ENCODE data around the gene ZKSCAN3. TPM values are rescaled to one million over a fixed set of nuclear protein-coding genes. Genes with fewer than 3 reads are reported as not detected.

ZKSCAN3 gene
- total and polyA plus RNA-seq, 2 experiments from 2014 or later: 3.0 to 7.6 TPM

GRCh38 chr6:28368522-28368921 is 18.8 kb downstream of the ZKSCAN3 start:
- no peaks in the 10 kb centered on the region for H3K79me2 ChIP-seq (replicated peaks; ENCODE audit: insufficient read depth)
- no peaks in the 10 kb centered on the region for H3K27me3 Mint-ChIP-seq (ENCODE audit: insufficient read depth, low read depth, poor library complexity)

More at GRCh38 chr6:28368522-28368921, 18.8 kb downstream of the ZKSCAN3 start:
- H3K9me3 Mint-ChIP-seq: no peaks in the 10 kb centered on the region
- Histone ChIP-seq H3K4me1 (ENCODE audit: insufficient read depth) (no peaks in the 10 kb centered on the region), H2AFZ (no peak overlapping the region), H3K36me3 (ENCODE audit: insufficient read depth) (no peaks in the 10 kb centered on the region; the same call in 1 of the 2 replicates), H3F3A (replicated peaks; ENCODE audit: low read depth) (no peaks in the 10 kb centered on the region), H3K9me2 (ENCODE audit: insufficient read depth) (0 out of 2 replicates have a peak, but pooled peaks cover 4% of the 10 kb centered on the region), H3K27me3 (ENCODE audit: insufficient read depth) (no peaks in the 10 kb centered on the region), H3K27ac (ENCODE audit: low read depth) (no peak overlapping the region), H3K4me2 (no peak overlapping the region), H4K20me1 (replicated peaks; ENCODE audit: insufficient read depth) (no peaks in the 10 kb centered on the region), H3K4me3 (no peak overlapping the region)
- H3K4me1 Mint-ChIP-seq: no peaks in the 10 kb centered on the region
- H3K27ac Mint-ChIP-seq: no peak overlapping the region
- ATAC-seq: no peak
- TF ChIP-seq ZNF114 (CRISPR knock-in tag; IDR thresholded peaks at IDR 0.05) (no peak), STAT1 (IDR thresholded peaks at IDR 0.05; ENCODE audit: unreplicated experiment) (no peak), EZH2phosphoT487 (IDR thresholded peaks at IDR 0.05; ENCODE audit: unreplicated experiment) (no peak), CREB1 (CRISPR knock-in tag; IDR thresholded peaks at IDR 0.05; ENCODE audit: low read depth) (no peak), EZH2 (IDR thresholded peaks at IDR 0.05; ENCODE audit: low read depth, unreplicated experiment) (no peak), ZNF331 (CRISPR knock-in tag; IDR thresholded peaks at IDR 0.05; ENCODE audit: low read depth) (no peak), POLR2AphosphoS5 (IDR thresholded peaks at IDR 0.05; ENCODE audit: low read depth) (no peak), JUNB (IDR thresholded peaks at IDR 0.05; ENCODE audit: unreplicated experiment) (no peak), ZNF462 (CRISPR knock-in tag; IDR thresholded peaks at IDR 0.05) (no peak), NANOG (IDR thresholded peaks at IDR 0.05; ENCODE audit: borderline replicate concordance) (no peak), REST (IDR thresholded peaks at IDR 0.05; ENCODE audit: unreplicated experiment) (no peak), ETS1 (IDR thresholded peaks at IDR 0.05) (no peak)
- no peak for DNase-seq (ENCODE audit: low spot score)
- H3K4me3 Mint-ChIP-seq: no peak overlapping the region
- H3K36me3 Mint-ChIP-seq (ENCODE audit: low read depth): peaks cover 23% of the 10 kb centered on the region
